WTC11 (cell line): Measurements from ENCODE around the gene ANGPTL4.

ENCODE experiments used
- CTCF ChIP-seq: fragments of 200-600 bp; IDR thresholded peaks from 2 replicates; pipeline ENCODE4 v1.8.0; 2022; ENCODE audit warnings: antibody characterized with exemption
- ZNF416 ChIP-seq: fragments of 250-450 bp; sonication (Bioruptor Pico); IDR thresholded peaks from 2 replicates; pipeline ENCODE4 v1.9.0; 2021; ENCODE audit warnings: mild to moderate bottlenecking, inconsistent platforms

GRCh38 chr19:8319807-8320520 lies 44.0 kb upstream of the ANGPTL4 start:
- TF ChIP-seq CTCF (no peak), ZNF416 (no peak)
